ENCODE measurements around the gene CCDC74B.
"Not testable (repeated sequence)": the region's sequence is repeated elsewhere in the genome, so short reads cannot be mapped to it uniquely, and the experiment has no call there.

The CCDC74B gene

DNA sequence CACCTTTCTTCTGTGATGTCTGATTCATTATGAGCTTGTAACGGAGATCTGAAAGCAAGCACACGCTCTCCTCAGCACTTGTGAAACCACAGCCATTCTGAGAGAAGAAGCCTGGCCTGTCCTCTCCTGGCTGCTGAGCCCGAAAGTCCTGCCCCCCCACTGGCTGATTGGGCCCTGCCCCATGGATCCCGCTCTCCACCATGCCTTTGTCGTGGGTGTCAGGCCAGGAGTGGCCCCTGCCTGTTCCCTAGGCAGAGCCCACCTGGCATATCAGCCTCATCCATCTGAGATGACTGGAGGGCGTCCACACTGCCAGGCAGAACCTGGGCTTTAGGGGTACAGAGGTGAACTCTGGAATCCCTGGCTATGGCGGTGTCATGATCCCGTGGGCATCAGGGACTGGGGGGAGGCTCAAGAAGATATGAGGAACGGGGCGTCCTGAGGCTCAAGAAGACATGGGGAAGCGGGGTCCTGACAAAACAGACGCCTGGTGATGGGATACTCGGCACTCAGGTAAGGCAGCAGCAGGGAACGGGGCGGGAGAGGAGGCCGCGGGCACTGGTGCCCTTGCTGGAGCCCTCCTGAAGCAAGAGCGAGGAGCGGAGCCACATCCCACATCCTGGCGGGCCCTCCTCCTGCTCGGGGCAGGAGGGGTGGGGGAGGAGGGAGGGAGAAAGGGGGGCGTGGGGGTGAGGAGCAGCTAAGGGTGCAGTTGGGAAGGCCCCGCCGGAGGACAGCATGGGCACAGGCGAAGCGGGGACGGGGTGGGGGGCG is 1.5 kb downstream of the CCDC74B start:
- DNase-seq: not testable (repeated sequence)

DNA sequence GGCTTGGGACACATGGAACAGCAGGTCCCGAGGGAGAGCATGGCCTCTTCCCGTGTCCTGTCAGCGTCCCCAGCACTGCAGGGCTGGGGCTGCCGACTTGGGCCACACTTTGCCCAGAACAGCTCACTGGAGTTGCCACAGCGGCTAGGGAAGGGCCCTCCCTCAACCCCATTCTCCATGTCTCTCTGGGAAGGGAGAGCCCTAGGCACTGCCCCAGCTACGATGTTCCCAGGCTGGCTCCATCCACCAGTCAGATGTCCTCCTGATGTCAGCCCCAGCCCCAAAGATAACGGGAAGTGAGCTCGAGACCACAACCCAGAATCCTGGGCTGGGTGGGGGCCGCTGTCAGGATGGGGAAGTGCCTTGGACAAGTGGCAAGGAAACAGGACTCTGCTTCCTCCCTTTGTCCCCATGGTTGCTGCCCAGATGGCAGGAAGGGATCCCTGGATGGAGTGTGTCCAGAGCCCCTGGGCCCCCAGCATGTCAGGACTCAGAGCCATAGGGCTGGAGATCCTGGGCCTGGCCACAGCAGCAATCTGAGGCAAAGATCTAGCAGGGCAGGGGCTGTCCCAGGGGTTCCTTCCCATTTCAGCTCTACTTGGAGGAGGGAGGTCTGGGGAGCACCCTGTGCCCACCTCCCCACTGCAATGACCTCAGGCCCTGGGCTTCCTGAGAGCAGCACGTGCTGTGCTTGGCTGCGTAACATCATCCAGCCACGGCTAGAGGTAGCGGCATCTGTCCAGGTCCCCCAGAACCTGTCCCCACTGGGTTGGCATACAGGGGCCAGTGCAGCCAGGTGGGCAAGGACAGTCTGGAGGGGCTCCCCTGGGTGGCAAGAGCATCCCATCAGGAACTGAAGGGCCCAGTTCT is 2.3 kb downstream of the CCDC74B start:
- not testable (repeated sequence) for DNase-seq

DNA sequence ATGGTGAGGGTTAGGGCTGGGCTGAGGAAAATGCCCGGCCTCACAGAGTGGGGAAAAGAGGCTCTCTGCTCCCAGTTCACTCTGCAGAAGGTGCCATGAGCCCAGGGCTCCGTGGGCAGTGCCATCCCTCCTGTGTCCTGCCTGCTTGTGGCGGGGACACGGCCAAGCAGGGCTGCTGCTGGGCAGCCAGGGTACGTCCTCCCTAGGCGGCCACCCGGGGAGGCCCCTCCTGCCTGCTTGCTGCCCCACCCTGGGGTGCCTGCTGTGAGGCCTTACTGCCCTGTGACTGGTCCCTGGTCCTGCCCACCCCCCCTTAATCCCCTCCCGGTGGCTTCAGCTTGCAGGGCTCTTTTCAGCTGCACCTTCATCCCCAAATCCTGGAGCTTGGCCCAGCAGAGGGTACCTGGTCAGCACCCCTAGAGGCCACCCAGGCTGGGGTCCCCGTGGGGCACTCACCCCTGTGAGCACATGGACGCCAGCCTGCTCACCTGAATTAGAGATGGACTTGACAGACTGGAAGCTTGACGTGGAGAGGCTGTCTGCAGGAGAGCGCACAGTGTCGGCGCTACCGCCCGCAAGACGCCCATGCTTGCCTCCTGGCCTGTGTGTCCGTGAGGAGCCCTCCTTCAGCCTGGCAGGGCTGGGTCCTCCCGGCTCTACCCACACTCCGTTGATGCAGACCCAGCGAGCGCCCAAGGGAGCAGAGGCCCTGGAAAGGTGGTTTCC is 3.1 kb downstream of the CCDC74B start:
- not testable (repeated sequence) for DNase-seq

DNA sequence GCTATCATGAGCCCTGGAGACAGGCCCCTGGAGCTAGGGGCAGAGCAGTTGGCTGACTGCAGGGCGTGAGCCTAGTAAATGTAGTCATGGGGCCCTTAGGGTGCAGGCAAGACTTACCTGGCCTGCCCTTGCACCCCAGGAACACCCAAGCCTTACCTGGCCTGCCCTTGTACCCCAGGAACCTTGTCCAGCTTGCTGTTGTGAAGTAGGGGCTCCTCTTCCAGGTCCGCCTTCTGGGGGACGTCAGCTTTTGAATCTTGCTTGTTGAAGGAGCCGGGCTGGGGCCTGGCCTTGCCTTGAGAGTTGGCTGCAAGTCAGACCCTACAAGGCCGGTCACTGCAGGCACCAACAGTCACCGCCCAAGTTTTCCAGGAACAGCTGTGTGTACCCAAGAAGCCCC is 3.9 kb downstream of the CCDC74B start:
- not testable (repeated sequence) for DNase-seq

DNA sequence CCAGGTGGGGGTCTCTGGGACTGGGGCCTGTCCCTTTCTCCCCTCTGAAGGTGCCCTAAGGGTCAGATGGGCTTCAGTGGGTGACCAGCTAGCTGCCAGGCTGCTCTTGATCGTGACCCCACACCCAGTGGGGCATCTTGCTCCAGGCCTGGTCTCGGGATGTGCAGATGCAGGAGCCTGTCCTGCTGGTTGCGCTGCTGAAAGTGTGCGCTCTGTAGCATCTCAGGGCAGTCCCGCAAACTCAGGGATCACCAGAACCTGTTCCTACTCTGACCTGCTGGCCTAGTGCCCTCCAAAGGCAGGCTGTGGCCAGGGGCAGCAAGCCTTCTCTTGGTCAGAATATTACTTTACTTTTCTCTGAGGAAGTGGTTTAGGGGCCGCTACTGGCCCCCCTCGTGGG is 4.4 kb downstream of the CCDC74B start:
- DNase-seq: not testable (repeated sequence)

DNA sequence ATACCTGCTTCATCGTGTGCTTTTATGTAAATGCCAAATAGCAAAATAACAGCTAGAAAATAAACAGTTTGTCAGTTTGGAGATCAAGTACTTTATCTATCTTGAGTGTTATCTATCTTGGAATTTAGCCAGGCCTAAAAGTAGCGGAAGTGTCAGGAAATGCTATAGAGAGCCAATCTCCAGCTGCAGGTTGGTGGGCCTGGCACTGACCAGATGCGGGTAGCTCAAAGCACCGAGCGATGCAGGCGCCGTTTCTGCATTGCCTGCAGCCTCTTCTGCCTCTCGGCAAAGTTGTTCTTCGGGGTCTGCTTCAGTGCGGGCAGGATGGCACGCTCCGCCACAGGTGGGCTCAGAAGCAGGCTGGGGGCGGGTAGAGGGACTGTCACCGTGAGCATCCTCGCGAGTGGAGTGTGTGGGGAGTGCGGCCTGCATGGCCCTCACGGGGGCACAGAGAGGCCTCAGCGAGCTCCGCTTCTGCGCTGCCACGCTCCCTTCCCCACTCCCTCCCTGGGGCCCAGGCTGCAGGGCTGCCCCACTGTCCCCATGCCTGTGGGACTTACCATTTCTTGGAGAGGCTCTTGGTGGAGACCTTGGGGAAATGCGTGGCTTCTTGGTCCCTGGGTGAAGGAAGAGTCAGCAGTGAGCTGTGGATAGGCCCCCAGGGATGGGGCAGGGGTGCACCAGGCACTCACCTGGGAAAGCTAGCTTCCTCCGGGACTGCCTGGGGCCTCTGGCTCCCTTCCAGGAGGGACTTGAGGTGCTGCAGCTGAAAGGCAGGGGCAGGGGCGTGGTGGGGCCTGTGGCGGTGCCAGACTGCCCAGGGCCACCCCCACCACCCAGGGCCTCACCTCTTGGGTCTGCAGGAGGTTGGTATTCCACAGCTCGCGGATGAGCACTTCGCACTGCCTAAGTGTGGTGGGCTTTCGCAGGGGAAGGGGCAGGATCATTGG is 5.3 kb downstream of the CCDC74B start:
- not testable (repeated sequence) for DNase-seq

DNA sequence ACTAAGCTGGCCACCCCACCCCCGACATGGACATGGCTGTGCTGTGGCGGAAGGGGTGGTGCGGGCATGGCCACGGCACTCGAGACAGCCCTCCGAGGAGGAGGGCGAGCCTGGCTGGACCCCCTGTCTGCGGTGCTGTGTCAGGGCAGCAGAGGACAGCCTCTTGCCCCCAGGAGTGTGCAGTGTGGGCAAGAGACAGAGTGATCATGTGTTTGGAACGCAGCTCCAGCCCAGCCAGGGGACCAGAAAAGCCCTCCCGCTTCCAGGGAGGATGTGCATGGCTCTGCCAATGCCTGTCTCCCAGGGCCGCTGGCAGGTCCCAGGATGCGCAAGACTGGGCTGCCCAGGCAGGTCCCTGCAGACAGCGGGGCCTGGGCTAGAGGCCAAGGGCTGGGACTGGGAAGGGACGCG is 6.1 kb downstream of the CCDC74B start:
- not testable (repeated sequence) for DNase-seq

DNA sequence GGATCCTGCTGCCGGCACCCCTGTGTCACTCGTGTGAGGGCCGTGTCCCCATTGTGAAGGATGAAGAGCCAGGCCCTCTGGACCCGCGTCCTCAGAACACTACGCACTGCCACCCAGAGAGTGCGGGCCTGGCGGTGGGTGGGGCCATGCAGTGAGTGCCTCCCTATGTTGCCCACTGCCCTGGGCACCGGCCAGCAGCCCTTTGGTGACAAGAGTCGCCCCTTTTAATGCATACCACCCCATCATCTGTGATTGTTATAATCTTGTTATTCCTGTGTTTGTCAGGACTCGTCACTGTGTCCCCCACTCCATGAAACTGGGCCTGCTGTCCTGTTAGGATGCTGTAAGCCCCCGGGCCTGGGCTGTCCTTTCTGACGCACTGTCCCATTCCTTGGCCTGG is 6.6 kb downstream of the CCDC74B start:
- not testable (repeated sequence) for DNase-seq

DNA sequence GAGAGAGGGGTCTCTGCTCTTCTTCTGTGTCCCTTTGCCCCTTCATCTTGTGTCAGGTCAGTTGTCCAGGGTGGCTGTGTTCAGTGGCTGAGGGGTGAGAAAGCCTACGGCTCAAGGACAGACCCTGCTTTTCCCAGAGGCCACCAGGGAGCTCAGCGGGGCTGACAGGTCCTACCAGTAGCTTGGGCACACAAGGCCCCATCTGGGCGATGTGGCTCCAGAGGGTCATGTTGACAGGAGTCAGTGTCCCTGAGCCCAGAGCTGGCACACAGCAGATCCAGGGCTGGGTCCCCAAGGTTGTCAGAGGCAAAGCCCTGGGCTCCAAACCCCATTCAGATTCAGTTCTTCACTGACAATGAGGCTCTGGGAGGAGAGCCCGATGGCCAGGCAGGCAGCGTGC is 7.8 kb downstream of the CCDC74B start:
- DNase-seq: not testable (repeated sequence)

DNA sequence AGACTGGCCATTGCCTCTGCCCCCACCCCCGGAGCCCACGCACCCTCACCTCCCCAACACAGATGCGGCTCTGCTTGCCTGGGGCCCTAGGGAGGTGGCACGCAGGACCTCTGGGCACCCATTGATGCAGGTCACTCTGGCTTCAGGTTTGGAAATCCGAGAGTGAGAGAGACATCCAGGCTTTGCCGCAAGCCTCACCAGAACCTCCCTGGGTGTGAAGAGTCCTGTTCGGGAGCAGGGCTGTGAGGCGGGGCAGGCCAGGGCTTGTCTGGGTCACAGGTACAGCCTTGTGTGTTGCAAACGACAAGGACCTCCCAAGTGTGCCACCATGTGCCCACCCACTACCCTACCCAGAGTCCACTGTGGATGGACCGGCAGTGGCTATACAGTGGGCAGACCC is 8.4 kb downstream of the CCDC74B start:
- DNase-seq: not testable (repeated sequence)

DNA sequence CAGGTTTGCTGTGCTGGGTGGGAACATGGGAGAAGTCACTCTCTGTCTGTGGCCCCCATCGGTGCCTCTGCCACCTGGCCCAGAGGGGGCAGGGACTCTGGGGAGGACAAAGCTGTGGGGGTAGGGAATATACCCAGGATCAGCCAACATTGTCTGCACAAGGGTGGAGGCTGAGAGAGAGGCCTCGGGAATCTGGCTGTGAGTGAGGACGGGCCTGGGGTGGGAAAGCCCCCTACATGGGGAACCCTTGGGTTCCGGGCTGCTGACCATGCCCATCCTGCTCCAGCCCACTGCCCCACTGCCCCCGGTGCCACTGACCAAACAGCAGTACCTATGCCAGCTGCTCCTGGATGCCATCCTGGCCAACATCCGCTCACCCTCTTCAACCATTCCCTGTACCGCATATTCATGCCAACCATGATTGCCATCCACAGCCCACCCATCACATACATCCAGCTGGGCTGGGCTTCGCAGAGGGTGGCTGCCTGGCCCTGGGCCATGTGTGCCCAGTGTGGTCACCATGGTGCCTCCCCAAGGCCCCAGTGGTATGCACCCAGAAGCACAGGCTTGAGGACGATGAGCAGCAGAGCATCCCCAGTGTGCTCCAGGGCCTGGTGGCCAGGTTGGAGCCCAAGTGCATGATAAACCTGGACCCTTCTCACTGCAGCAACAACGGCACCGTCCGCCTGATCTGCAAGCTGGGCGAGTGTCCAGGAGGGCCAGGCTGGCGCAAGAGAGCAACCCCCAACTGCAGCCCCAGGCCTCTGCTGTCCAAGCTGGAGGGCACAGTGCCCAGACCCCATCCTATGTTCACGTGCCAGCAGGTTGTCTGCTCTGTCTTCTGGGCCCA is 9.0 kb downstream of the CCDC74B start:
- DNase-seq: no peak

DNA sequence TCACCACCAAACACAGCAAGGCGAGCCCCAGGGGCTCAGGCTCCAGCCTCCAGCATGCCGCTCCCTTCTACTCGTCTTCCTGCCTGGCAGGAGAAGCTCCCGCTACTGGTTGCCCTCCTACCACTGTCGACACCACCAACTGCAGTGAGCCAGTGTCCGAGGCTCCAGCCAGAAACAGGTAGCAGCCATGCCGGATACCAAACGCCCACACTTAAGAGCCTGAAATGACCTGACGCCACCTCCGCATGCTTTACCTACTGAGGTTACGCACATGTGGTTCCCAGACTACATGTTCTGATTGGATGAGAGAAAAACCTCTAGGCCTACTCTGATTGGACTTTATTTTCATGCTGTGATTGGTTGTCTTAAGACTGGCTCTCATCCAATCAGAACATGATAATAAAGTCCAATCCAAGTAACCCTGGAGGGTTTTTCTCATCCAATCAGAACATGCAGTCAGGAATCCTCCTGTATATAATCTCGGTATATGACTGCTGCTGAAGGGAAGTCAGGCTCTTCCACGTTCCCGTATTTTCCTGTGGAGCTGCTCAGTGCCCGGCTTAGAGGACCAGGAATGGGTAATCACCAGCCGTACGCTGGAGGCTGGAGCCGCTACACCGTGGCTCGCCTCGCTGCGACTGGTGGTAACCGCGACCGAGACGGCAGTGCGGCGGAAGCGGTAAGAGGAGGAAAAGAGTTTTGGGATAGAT is 15.6 kb downstream of the CCDC74B start, which contains the start of gene POTEF:
Gene POTEF, minus strand, starts transcription at position 103 of the 710 bp plus-strand sequence. CDS start 8,707 bp downstream, outside the sequence.
- DNase-seq: not testable (repeated sequence)

DNA sequence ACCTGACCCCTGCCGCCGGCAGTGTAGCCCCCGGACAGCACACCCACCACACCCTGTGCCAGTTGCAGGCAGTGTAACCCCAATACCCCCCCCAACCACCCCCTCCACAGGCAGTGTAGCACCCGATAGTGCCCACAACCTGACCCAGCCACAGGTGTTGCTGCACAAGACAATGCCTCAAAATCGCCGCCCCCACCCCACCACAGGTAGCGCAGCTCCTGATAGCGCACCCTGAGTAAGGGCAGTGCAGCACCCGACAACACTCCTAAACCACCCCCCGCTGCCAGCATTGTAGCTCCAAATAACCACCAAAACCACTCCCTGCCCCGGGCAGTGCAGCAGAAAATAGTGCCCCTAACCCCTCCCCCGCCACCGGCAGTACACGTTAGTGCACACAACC is 16.4 kb downstream of the CCDC74B start:
- DNase-seq: not testable (repeated sequence)

DNA sequence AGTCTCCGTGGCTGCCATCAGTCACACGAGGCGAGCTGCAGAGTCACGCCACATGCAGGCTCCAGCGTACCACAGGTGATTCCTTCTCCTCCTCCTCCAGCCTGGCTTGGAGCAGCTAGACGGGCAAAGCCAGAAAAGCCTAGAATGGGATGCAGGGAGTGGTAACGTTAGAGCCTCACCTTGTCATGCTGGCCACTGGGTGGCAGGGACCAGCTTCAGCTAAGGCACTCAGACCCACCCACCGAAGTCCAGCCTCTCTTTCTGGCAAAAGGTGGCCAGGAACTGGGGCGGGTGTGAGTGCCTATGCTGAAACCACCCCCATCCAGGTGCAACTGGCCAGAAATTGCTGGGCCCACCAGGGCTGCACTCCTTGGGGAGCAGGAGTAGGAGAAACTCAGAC is 17.2 kb downstream of the CCDC74B start:
- not testable (repeated sequence) for DNase-seq

DNA sequence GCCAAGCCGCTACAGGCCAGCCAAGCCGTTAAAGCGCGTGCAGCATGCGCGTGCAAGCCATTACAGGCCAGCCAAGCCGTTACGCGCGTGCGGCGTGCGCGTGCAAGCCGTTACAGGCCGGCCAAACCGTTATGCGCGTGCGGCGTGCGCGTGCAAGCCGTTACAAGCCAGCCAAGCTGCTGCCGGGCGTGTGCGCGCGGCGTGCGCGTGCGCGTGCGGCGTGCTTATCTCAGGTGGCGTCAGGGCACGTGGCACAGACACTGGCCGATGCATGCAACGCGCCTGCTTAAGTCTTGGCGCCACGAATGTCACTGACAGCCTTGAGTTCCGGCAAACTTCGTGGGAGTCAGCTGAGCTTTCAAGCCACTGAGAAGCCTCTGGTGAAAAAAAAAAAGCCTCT is 24.0 kb downstream of the CCDC74B start:
- DNase-seq: not testable (repeated sequence)

DNA sequence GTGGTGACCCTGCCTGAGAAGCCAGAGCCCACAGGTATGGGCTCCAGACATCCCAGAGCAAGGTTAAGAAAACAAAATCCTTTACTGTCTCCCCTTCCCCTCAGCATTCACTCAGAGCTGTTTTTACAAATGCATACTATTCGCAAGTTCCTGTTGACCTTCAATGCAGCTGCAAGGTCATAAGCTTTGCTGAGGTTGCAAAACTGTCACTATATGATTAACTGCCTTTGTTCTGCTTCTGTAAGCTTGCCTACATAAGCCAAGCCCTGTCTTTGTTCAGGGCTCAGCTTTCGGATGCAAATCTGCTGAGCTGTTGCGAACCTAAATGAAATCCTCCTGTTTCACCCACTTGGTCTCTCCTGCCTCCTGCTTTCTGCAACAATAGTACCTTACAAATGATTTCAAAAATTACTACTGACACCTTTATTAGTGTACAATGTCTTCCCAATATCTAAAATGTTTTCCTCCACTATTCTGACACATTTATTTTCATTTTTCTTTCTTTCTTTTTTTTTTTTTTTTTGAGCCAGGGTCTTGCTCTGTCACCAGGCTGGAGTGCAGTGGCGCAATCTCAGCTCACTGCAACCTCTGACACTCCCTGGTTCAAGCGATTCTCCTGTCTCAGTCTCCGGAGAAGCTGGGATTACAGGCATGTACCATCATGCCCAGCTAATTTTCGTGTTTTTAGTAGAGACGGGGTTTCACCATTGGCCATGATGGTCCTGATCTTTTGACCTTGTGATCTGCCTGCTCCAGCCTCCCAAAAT is 42.1 kb downstream of the CCDC74B start:
- not testable (repeated sequence) for DNase-seq
